GM12878 (cell line): ENCODE data around the gene NTSR1. TPM values are rescaled to one million over a fixed set of nuclear protein-coding genes. Genes with fewer than 3 reads are reported as not detected.

Experiments used
- ATAC-seq: fragments of 200-7000 bp; cut with Tn5 transposase; 3 replicates; pipeline ENCODE4 v1.9.1; 2020; ENCODE audit warnings: mild to moderate bottlenecking, moderate library complexity
- BruUV-seq: library from RNA; stranded (reverse); fragments of 400-500 nt; replicated peaks from 2 replicates; lab custom pipeline; 2021; lab: Mats Ljungman, UMichigan
- CTCF ChIA-PET: fragments of 300-600 bp; sonication (Branson Sonifier 250); formaldehyde crosslinking; extraction: SDS; loops from one replicate; lab custom pipeline; 2021; ENCODE audit warnings: inconsistent platforms; lab: Yijun Ruan, JAX
- POLR2A ChIA-PET: fragments of 350-600 bp; formaldehyde crosslinking; extraction: SDS; loops from one replicate; lab custom pipeline; 2021; ENCODE audit warnings: inconsistent platforms; lab: Charles Lee
- RAD21 ChIA-PET: fragments of 300-600 bp; sonication (Branson Sonifier 250); formaldehyde crosslinking; loops from one replicate; lab custom pipeline; 2023; ENCODE audit warnings: antibody characterized with exemption; ENCODE audit not compliant: unreplicated experiment; lab: Charles Lee
- SMC1A ChIA-PET: fragments of 300-600 bp; sonication (Branson Sonifier 250); formaldehyde crosslinking; loops from one replicate; lab custom pipeline; 2023; ENCODE audit not compliant: unreplicated experiment, uncharacterized antibody; lab: Charles Lee
- DNase-seq: peaks from one replicate; pipeline ENCODE4 v3.0.0-alpha.2; 2011; ENCODE audit warnings: low read depth, low spot score
- FAIRE-seq: peaks from 3 replicates; lab custom pipeline; 2011; peaks lifted over from hg19 to GRCh38; lab: Jason Lieb, UNC
- H2AFZ ChIP-seq: 2 replicates; pipeline ENCODE4 v1.6.0; 2011; ENCODE audit warnings: low read depth, low read length, control low read depth; ENCODE audit not compliant: control insufficient read depth
- H3K27ac ChIP-seq: 2 replicates; pipeline ENCODE4 v1.5.1; 2011; ENCODE audit warnings: control low read depth; ENCODE audit not compliant: control insufficient read depth, insufficient read depth
- H3K27me3 ChIP-seq, 2 experiments: replicated peaks in 1 of 2; 2 replicates each; pipeline versions ENCODE4 v1.6.0 to v1.6.1; 2011; ENCODE audit warnings: low read length in 1 of 2; ENCODE audit not compliant: control insufficient read depth in 2 of 2, insufficient read depth in 2 of 2
- H3K36me3 ChIP-seq, 2 experiments: 2 replicates each; pipeline ENCODE4 v1.5.1; 2011; ENCODE audit warnings: low read length in 1 of 2; ENCODE audit not compliant: control insufficient read depth in 2 of 2, insufficient read depth in 2 of 2
- H3K4me1 ChIP-seq: 2 replicates; pipeline ENCODE4 v1.6.1; 2011; ENCODE audit warnings: mild to moderate bottlenecking, low read length, moderate library complexity, mixed read lengths; ENCODE audit not compliant: control insufficient read depth, insufficient read depth
- H3K4me2 ChIP-seq: 2 replicates; pipeline ENCODE4 v1.6.0; 2011; ENCODE audit warnings: control low read depth; ENCODE audit not compliant: control insufficient read depth, insufficient read depth
- H3K4me3 ChIP-seq: fragments of 200-600 bp; sonication (generic); 2 replicates; pipeline ENCODE4 v1.5.1; 2016
- H3K79me2 ChIP-seq: 2 replicates; pipeline ENCODE4 v1.6.0; 2011; ENCODE audit warnings: low read length; ENCODE audit not compliant: control insufficient read depth, insufficient read depth
- H3K9ac ChIP-seq: 2 replicates; pipeline ENCODE4 v1.8.0; 2011; ENCODE audit warnings: low read length, control low read depth, mixed read lengths; ENCODE audit not compliant: control insufficient read depth, insufficient read depth
- H3K9me3 ChIP-seq: replicated peaks from 3 replicates; pipeline ENCODE4 v1.5.1; 2011; ENCODE audit warnings: mild to moderate bottlenecking, low read length; ENCODE audit not compliant: control insufficient read depth, insufficient read depth
- H4K20me1 ChIP-seq: 2 replicates; pipeline ENCODE4 v1.6.0; 2011; ENCODE audit not compliant: control insufficient read depth, insufficient read depth
- CBX5 ChIP-seq: sonication (generic); IDR thresholded peaks from 2 replicates; pipeline ENCODE4 v1.6.1; 2016; ENCODE audit warnings: low read depth, moderate library complexity, mild to moderate bottlenecking, inconsistent platforms
- CTCF ChIP-seq, 3 experiments: IDR thresholded peaks in 2 of 3; conservative IDR thresholded peaks in 1 of 3; 2 replicates each; pipeline ENCODE4 v1.5.1; 2011; ENCODE audit warnings: low read depth in 3 of 3, low read length in 3 of 3, mild to moderate bottlenecking in 3 of 3, control low read depth in 2 of 3, moderate library complexity in 2 of 3, inconsistent platforms in 1 of 3, mixed read lengths in 1 of 3; ENCODE audit not compliant: control insufficient read depth in 2 of 3, insufficient read depth in 1 of 3; ENCODE audit errors: extremely low read depth in 1 of 3
- EED ChIP-seq: sonication (generic); IDR thresholded peaks from 2 replicates; pipeline ENCODE4 v1.6.1; 2016; ENCODE audit warnings: antibody characterized with exemption, low read depth
- ETV6 ChIP-seq, 2 experiments: fragments of 450-650 bp in 1 of 2; IDR thresholded peaks in 1 of 2; conservative IDR thresholded peaks in 1 of 2; 2 replicates each; pipeline ENCODE4 v1.6.1; 2014; ENCODE audit warnings: antibody characterized with exemption in 1 of 2, borderline replicate concordance in 1 of 2, low read depth in 1 of 2, mild to moderate bottlenecking in 1 of 2, moderate library complexity in 1 of 2
- HCFC1 ChIP-seq: fragments of 150-350 bp; IDR thresholded peaks from 2 replicates; pipeline ENCODE4 v1.6.1; 2014; ENCODE audit warnings: low read length
- HDAC2 ChIP-seq: fragments of 200-600 bp; sonication (generic); IDR thresholded peaks from 2 replicates; pipeline ENCODE4 v1.6.1; 2017
- HDGF ChIP-seq: fragments of 450-650 bp; IDR thresholded peaks from 2 replicates; pipeline ENCODE4 v1.6.1; 2016; ENCODE audit warnings: antibody characterized with exemption
- JUNB ChIP-seq: IDR thresholded peaks from 2 replicates; pipeline ENCODE4 v1.6.1; 2016; ENCODE audit warnings: antibody characterized with exemption, mild to moderate bottlenecking
- NR2C2 ChIP-seq: IDR thresholded peaks from 2 replicates; pipeline ENCODE4 v1.6.1; 2011; ENCODE audit warnings: borderline replicate concordance, low read depth; ENCODE audit not compliant: control insufficient read depth, insufficient read length
- PKNOX1 ChIP-seq: fragments of 450-650 bp; IDR thresholded peaks from 2 replicates; pipeline ENCODE4 v1.6.1; 2016; ENCODE audit warnings: mild to moderate bottlenecking
- SMAD5 ChIP-seq: IDR thresholded peaks from 2 replicates; pipeline ENCODE4 v1.6.1; 2016; ENCODE audit warnings: antibody characterized with exemption, low read depth
- SMARCA5 ChIP-seq: fragments of 450-650 bp; IDR thresholded peaks from 2 replicates; pipeline ENCODE4 v1.6.1; 2017; ENCODE audit warnings: mild to moderate bottlenecking
- SUZ12 ChIP-seq: fragments of 200-600 bp; sonication (generic); IDR thresholded peaks from one replicate; pipeline ENCODE4 v1.6.1; 2018; ENCODE audit warnings: antibody characterized with exemption, mild to moderate bottlenecking; ENCODE audit not compliant: unreplicated experiment
- TCF3 ChIP-seq: IDR thresholded peaks from 2 replicates; pipeline ENCODE4 v1.6.1; 2012; ENCODE audit warnings: low read depth, mild to moderate bottlenecking, low read length, borderline replicate concordance; ENCODE audit not compliant: insufficient read depth
- WGBS: methylation state at CpG from one replicate; pipeline ENCODE4 v1.1.6; 2016; ENCODE audit warnings: low lambda C conversion rate; ENCODE audit not compliant: insufficient replicate concordance, insufficient coverage; ENCODE audit errors: missing lambda C conversion rate; 5-methylcytosine and 5-hydroxymethylcytosine counted together
- in situ Hi-C: fragments of 300-500 bp; cut with MboI; formaldehyde crosslinking; loops from 9 replicates; pipeline ENCODE4 v1.14.3; 2018; ENCODE audit warnings: mixed read lengths
- intact Hi-C: fragments of 100-400 bp; cut with micrococcal nuclease; formaldehyde crosslinking; loops from one replicate; pipeline ENCODE4 v1.14.2; 2022; ENCODE audit not compliant: unreplicated experiment
- polyA plus RNA-seq, 11 experiments: library from polyadenylated mRNA; depleted of rRNA in 4 of 11; unstranded in 6 of 11; stranded (reverse) in 5 of 11; fragments of >200 nt; fragmentation: Nextera tagmentation in 4 of 11; fragmentation: Illumina TruSeq in 1 of 11; extraction: Ambion mirVana in 4 of 11; extraction: Trizol in 1 of 11; gene quantifications; 1 replicate in 1 of 11; 2 replicates in 10 of 11; pipeline versions ENCODE4 v1.2.1 to v1.2.3, GENCODE V29; 2011 to 2016; ENCODE audit warnings: inconsistent platforms in 2 of 11, missing spikeins in 2 of 11, low read depth in 1 of 11
- total RNA-seq, 4 experiments: library from RNA; depleted of rRNA in 3 of 4; stranded (reverse); fragments of >200 nt in 3 of 4; fragmentation: Illumina TruSeq in 1 of 4; extraction: Trizol in 1 of 4; gene quantifications; 2 replicates each; pipeline versions ENCODE4 v1.2.1 to v1.2.3, GENCODE V29; 2013 to 2021

Gene NTSR1
- total and polyA plus RNA-seq, 10 of the 15 experiments (the other 5 are each of a cell fraction or from before 2014, with no cell fraction given) = not detected

GRCh38 chr20:62734326-62734725, 25.7 kb downstream of the NTSR1 start:
- Histone ChIP-seq H3K4me2 (no peak overlapping the region), H3K4me1 (peaks cover 3% of the 10 kb centered on the region), H2AFZ (no peak overlapping the region), H4K20me1 (no peaks in the 10 kb centered on the region), H3K79me2 (no peaks in the 10 kb centered on the region), H3K27me3 (peaks cover 4 to 9% of the 10 kb centered on the region in 2 experiments), H3K36me3 (no peaks in the 10 kb centered on the region), H3K9ac (no peak overlapping the region), H3K9me3 (no peaks in the 10 kb centered on the region; the same call in 2 of the 3 replicates), H3K27ac (no peak overlapping the region), H3K4me3 (no peak overlapping the region)
- ATAC-seq (no peak), DNase-seq (no peak), FAIRE-seq (no peak)
- ChIA-PET SMC1A (no interaction called here), CTCF (no interaction called here), RAD21 (no interaction called here), POLR2A (interaction anchor here (1.0 kb wide), 1 partner anchor 11 kb away, joined by 3 read pairs; no protein-coding TSS in a partner anchor)
- no TSS peak for BruUV-seq
- 57% methylated on average over 11 of the region's 11 CpGs for WGBS
- in situ Hi-C loops (no loop called here), intact Hi-C loops (no loop called here)
- TF ChIP-seq JUNB (no peak), HDGF (no peak), TCF3 (no peak), ETV6 (conservative IDR thresholded peaks at IDR 0.05 in 1 of 2, IDR thresholded peaks at IDR 0.05 in 1 of 2; ENCODE audit: borderline replicate concordance in 1 of 2, low read depth in 1 of 2) (no peak), SMAD5 (no peak), SUZ12 (no peak), HCFC1 (no peak), SMARCA5 (no peak), EED (no peak), CBX5 (no peak), CTCF (IDR thresholded peaks at IDR 0.05 in 2 of 3, conservative IDR thresholded peaks at IDR 0.05 in 1 of 3; ENCODE audit: control insufficient read depth in 2 of 3, extremely low read depth in 1 of 3, insufficient read depth in 1 of 3, low read depth in 3 of 3, low read length in 3 of 3) (no peak), HDAC2 (no peak), NR2C2 (no peak), PKNOX1 (no peak)
